SK-N-SH (cell line): Measurements from ENCODE around the gene KCNQ4.

ENCODE experiments used
- RXRA ChIP-seq: IDR thresholded peaks from 2 replicates; pipeline ENCODE4 v1.4.0; 2012; ENCODE audit warnings: low read depth, mild to moderate bottlenecking, borderline replicate concordance
- USF2 ChIP-seq: fragments of 150-350 bp; IDR thresholded peaks from 2 replicates; pipeline ENCODE4 v1.6.1; 2017; ENCODE audit warnings: antibody characterized with exemption, low read length, low read depth, borderline replicate concordance
- TF ChIP-seq, protein P1 (sequence below): fragments of 200-600 bp; sonication (generic); IDR thresholded peaks from 2 replicates; pipeline ENCODE4 v1.6.1; 2017; ENCODE audit warnings: antibody characterized with exemption, mild to moderate bottlenecking, moderate library complexity

- no peak for TF ChIP-seq RXRA
- TF ChIP-seq USF2 = no peak
- TF ChIP-seq, protein P1, sequence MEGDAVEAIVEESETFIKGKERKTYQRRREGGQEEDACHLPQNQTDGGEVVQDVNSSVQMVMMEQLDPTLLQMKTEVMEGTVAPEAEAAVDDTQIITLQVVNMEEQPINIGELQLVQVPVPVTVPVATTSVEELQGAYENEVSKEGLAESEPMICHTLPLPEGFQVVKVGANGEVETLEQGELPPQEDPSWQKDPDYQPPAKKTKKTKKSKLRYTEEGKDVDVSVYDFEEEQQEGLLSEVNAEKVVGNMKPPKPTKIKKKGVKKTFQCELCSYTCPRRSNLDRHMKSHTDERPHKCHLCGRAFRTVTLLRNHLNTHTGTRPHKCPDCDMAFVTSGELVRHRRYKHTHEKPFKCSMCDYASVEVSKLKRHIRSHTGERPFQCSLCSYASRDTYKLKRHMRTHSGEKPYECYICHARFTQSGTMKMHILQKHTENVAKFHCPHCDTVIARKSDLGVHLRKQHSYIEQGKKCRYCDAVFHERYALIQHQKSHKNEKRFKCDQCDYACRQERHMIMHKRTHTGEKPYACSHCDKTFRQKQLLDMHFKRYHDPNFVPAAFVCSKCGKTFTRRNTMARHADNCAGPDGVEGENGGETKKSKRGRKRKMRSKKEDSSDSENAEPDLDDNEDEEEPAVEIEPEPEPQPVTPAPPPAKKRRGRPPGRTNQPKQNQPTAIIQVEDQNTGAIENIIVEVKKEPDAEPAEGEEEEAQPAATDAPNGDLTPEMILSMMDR = no peak
Measured at GRCh38 chr1:40847023-40847745, 63.6 kb downstream of the KCNQ4 start.
